ENCODE data around the gene MED23.

Gene MED23

GRCh38 chr6:131656667-131657066 is 28.6 kb upstream of the MED23 start:
- Histone ChIP-seq H3K79me2 (ENCODE audit: insufficient read depth, low read length) (no peaks in the 10 kb centered on the region), H3F3A (ENCODE audit: low read depth) (no peaks in the 10 kb centered on the region), H3K9ac (ENCODE audit: low read depth, low read length, poor library complexity, severe bottlenecking) (no peak overlapping the region), H3K27me3 (ENCODE audit: insufficient read depth, low read length, poor library complexity, severe bottlenecking) (no peaks in the 10 kb centered on the region), H3K4me3 (ENCODE audit: low read length, poor library complexity, severe bottlenecking) (no peak overlapping the region), H4K20me1 (ENCODE audit: insufficient read depth, low read length, poor library complexity, severe bottlenecking) (no peaks in the 10 kb centered on the region), H3K9me3 (ENCODE audit: insufficient read depth, low read depth, low read length) (no peaks in the 10 kb centered on the region), H2AFZ (ENCODE audit: low read length) (no peak overlapping the region), H3K36me3 (ENCODE audit: insufficient read depth, low read length) (no peaks in the 10 kb centered on the region), H3K4me2 (ENCODE audit: low read depth, low read length, poor library complexity, severe bottlenecking) (no peak overlapping the region), H3K4me1 (ENCODE audit: insufficient read depth, low read length, poor library complexity, severe bottlenecking) (peaks cover 29% of the 10 kb centered on the region), H3K9me2 (replicated peaks; ENCODE audit: low read depth, low read length) (no peaks in the 10 kb centered on the region)
- no peak for TF ChIP-seq EZH2phosphoT487 (IDR thresholded peaks at IDR 0.05; ENCODE audit: borderline replicate concordance)

- H3K9ac ChIP-seq (ENCODE audit: low read depth, low read length, poor library complexity, severe bottlenecking), result no peak overlapping the region
- H3K36me3 ChIP-seq (ENCODE audit: insufficient read depth, low read length), result no peaks in the 10 kb centered on the region
- H4K20me1 ChIP-seq (ENCODE audit: insufficient read depth, low read length, poor library complexity, severe bottlenecking), result no peaks in the 10 kb centered on the region
- H3F3A ChIP-seq (ENCODE audit: low read depth), result no peaks in the 10 kb centered on the region
- no peak overlapping the region for H3K4me2 ChIP-seq (ENCODE audit: low read depth, low read length, poor library complexity, severe bottlenecking)
- no peaks in the 10 kb centered on the region for H3K79me2 ChIP-seq (ENCODE audit: insufficient read depth, low read length)
- H3K4me3 ChIP-seq (ENCODE audit: low read length, poor library complexity, severe bottlenecking), result no peak overlapping the region
- H3K9me3 ChIP-seq (ENCODE audit: insufficient read depth, low read depth, low read length), result no peaks in the 10 kb centered on the region
- no peaks in the 10 kb centered on the region for H3K27me3 ChIP-seq (ENCODE audit: insufficient read depth, low read length, poor library complexity, severe bottlenecking)
- H3K4me1 ChIP-seq (ENCODE audit: insufficient read depth, low read length, poor library complexity, severe bottlenecking), result peaks cover 29% of the 10 kb centered on the region
- no peaks in the 10 kb centered on the region for H3K9me2 ChIP-seq (replicated peaks; ENCODE audit: low read depth, low read length)
- TF ChIP-seq CTCF (conservative IDR thresholded peaks at IDR 0.05; ENCODE audit: low read length) (peak; percentile 33), EZH2phosphoT487 (IDR thresholded peaks at IDR 0.05; ENCODE audit: borderline replicate concordance) (no peak)
- no peak overlapping the region for H2AFZ ChIP-seq (ENCODE audit: low read length)
Measured at GRCh38 chr6:131655951-131656350, 27.9 kb upstream of the MED23 start.

- Histone ChIP-seq H3K9me2 (replicated peaks; ENCODE audit: low read depth, low read length) (no peaks in the 10 kb centered on the region), H2AFZ (ENCODE audit: low read length) (no peak overlapping the region), H3K9ac (ENCODE audit: low read depth, low read length, poor library complexity, severe bottlenecking) (no peak overlapping the region), H3K4me1 (ENCODE audit: insufficient read depth, low read length, poor library complexity, severe bottlenecking) (peaks cover 27% of the 10 kb centered on the region), H3F3A (ENCODE audit: low read depth) (no peaks in the 10 kb centered on the region), H4K20me1 (ENCODE audit: insufficient read depth, low read length, poor library complexity, severe bottlenecking) (no peaks in the 10 kb centered on the region), H3K4me2 (ENCODE audit: low read depth, low read length, poor library complexity, severe bottlenecking) (no peak overlapping the region), H3K27me3 (ENCODE audit: insufficient read depth, low read length, poor library complexity, severe bottlenecking) (no peaks in the 10 kb centered on the region), H3K9me3 (ENCODE audit: insufficient read depth, low read depth, low read length) (no peaks in the 10 kb centered on the region), H3K4me3 (ENCODE audit: low read length, poor library complexity, severe bottlenecking) (no peak overlapping the region), H3K79me2 (ENCODE audit: insufficient read depth, low read length) (no peaks in the 10 kb centered on the region), H3K36me3 (ENCODE audit: insufficient read depth, low read length) (no peaks in the 10 kb centered on the region)
- TF ChIP-seq CTCF (conservative IDR thresholded peaks at IDR 0.05; ENCODE audit: low read length), result no peak
- TF ChIP-seq EZH2phosphoT487 (IDR thresholded peaks at IDR 0.05; ENCODE audit: borderline replicate concordance), result no peak
Measured at GRCh38 chr6:131655387-131655786, 27.3 kb upstream of the MED23 start.

GRCh38 chr6:131654326-131654725 is 26.3 kb upstream of the MED23 start:
- Histone ChIP-seq H3K4me1 (ENCODE audit: insufficient read depth, low read length, poor library complexity, severe bottlenecking) (peaks cover 22% of the 10 kb centered on the region), H3K27me3 (ENCODE audit: insufficient read depth, low read length, poor library complexity, severe bottlenecking) (no peaks in the 10 kb centered on the region), H3K36me3 (ENCODE audit: insufficient read depth, low read length) (no peaks in the 10 kb centered on the region), H3K9ac (ENCODE audit: low read depth, low read length, poor library complexity, severe bottlenecking) (no peak overlapping the region), H2AFZ (ENCODE audit: low read length) (no peak overlapping the region), H3K9me3 (ENCODE audit: insufficient read depth, low read depth, low read length) (no peaks in the 10 kb centered on the region), H3K79me2 (ENCODE audit: insufficient read depth, low read length) (no peaks in the 10 kb centered on the region), H3K4me3 (ENCODE audit: low read length, poor library complexity, severe bottlenecking) (no peak overlapping the region), H4K20me1 (ENCODE audit: insufficient read depth, low read length, poor library complexity, severe bottlenecking) (no peaks in the 10 kb centered on the region), H3K4me2 (ENCODE audit: low read depth, low read length, poor library complexity, severe bottlenecking) (no peak overlapping the region), H3F3A (ENCODE audit: low read depth) (no peaks in the 10 kb centered on the region), H3K9me2 (replicated peaks; ENCODE audit: low read depth, low read length) (no peaks in the 10 kb centered on the region)
- TF ChIP-seq CTCF (conservative IDR thresholded peaks at IDR 0.05; ENCODE audit: low read length), result no peak
- no peak for TF ChIP-seq EZH2phosphoT487 (IDR thresholded peaks at IDR 0.05; ENCODE audit: borderline replicate concordance)

Data from Loucy (cell line).